IMR-90 (cell line): ENCODE results near the gene DOK1. TPM values are rescaled to one million over a fixed set of nuclear protein-coding genes. Genes with fewer than 3 reads are reported as not detected.

Experiments used
- ATAC-seq: fragments of 200-7000 bp; cut with Tn5 transposase; 2 replicates; pipeline ENCODE4 v1.9.1; 2020; ENCODE audit warnings: low read depth, mild to moderate bottlenecking, moderate library complexity
- BruUV-seq: library from RNA; stranded (reverse); fragments of 400-500 nt; replicated peaks from 2 replicates; lab custom pipeline; 2021; lab: Mats Ljungman, UMichigan
- CTCF ChIA-PET: fragments of 300-600 bp; formaldehyde crosslinking; extraction: SDS; loops from one replicate; lab custom pipeline; 2021; ENCODE audit warnings: antibody characterized with exemption; lab: Yijun Ruan, JAX
- POLR2A ChIA-PET: fragments of 300-600 bp; sonication (Branson Sonifier 250); formaldehyde crosslinking; loops from one replicate; lab custom pipeline; 2022; ENCODE audit warnings: antibody characterized with exemption; ENCODE audit not compliant: unreplicated experiment; lab: Charles Lee
- DNase-seq: peaks from one replicate; pipeline ENCODE4 v3.0.0; 2013
- H2AFZ ChIP-seq: replicated peaks from 2 replicates; pipeline ENCODE3; 2013; ENCODE audit warnings: low read length, mild to moderate bottlenecking; ENCODE audit not compliant: poor library complexity
- H2AK5ac ChIP-seq: 2 replicates; pipeline ENCODE4 v1.6.1; 2013; ENCODE audit warnings: low read depth, low read length, inconsistent platforms
- H2AK9ac ChIP-seq: replicated peaks from 2 replicates; pipeline ENCODE3; 2013; ENCODE audit warnings: mild to moderate bottlenecking, low read depth, low read length, moderate library complexity; ENCODE audit not compliant: poor library complexity
- H2BK120ac ChIP-seq: 2 replicates; pipeline ENCODE4 v1.6.1; 2013; ENCODE audit warnings: low read depth, low read length, inconsistent platforms
- H2BK15ac ChIP-seq: 3 replicates; pipeline ENCODE4 v1.6.1; 2013; ENCODE audit warnings: low read depth, low read length, inconsistent platforms
- H2BK20ac ChIP-seq: 2 replicates; pipeline ENCODE4 v1.6.1; 2013; ENCODE audit warnings: low read depth, mild to moderate bottlenecking, inconsistent platforms, low read length, moderate library complexity
- H2BK5ac ChIP-seq: 2 replicates; pipeline ENCODE4 v1.6.1; 2013; ENCODE audit warnings: mild to moderate bottlenecking, low read depth, low read length, inconsistent platforms; ENCODE audit not compliant: poor library complexity, severe bottlenecking
- H3K14ac ChIP-seq: replicated peaks from 2 replicates; pipeline ENCODE4 v1.6.1; 2013; ENCODE audit warnings: low read depth, low read length, inconsistent platforms
- H3K18ac ChIP-seq: 2 replicates; pipeline ENCODE4 v1.6.1; 2013; ENCODE audit warnings: low read depth, low read length, control low read depth
- H3K23ac ChIP-seq: 2 replicates; pipeline ENCODE4 v1.6.1; 2013; ENCODE audit warnings: low read depth, low read length, inconsistent platforms
- H3K27ac ChIP-seq: 2 replicates; pipeline ENCODE4 v1.5.1; 2013; ENCODE audit warnings: mild to moderate bottlenecking, control low read depth, low read length; ENCODE audit not compliant: insufficient read depth
- H3K27me3 ChIP-seq: 2 replicates; pipeline ENCODE4 v1.6.1; 2013; ENCODE audit warnings: low read length; ENCODE audit not compliant: control insufficient read depth, insufficient read depth
- H3K36me3 ChIP-seq: 2 replicates; pipeline ENCODE4 v1.6.1; 2013; ENCODE audit warnings: low read length, mixed read lengths; ENCODE audit not compliant: control insufficient read depth, insufficient read depth
- H3K4ac ChIP-seq: 2 replicates; pipeline ENCODE4 v1.6.1; 2013; ENCODE audit warnings: low read depth, low read length, inconsistent platforms
- H3K4me1 ChIP-seq: 2 replicates; pipeline ENCODE4 v1.6.1; 2013; ENCODE audit warnings: low read length, mixed read lengths; ENCODE audit not compliant: control insufficient read depth, insufficient read depth
- H3K4me2 ChIP-seq: 2 replicates; pipeline ENCODE4 v1.6.1; 2013; ENCODE audit warnings: low read depth, mild to moderate bottlenecking, control low read depth, low read length, moderate library complexity
- H3K4me3 ChIP-seq: 2 replicates; pipeline ENCODE4 v1.5.1; 2013; ENCODE audit warnings: low read depth, mild to moderate bottlenecking, control low read depth, low read length, moderate library complexity; ENCODE audit not compliant: insufficient read depth
- H3K56ac ChIP-seq: 2 replicates; pipeline ENCODE4 v1.6.1; 2013; ENCODE audit warnings: low read length, inconsistent platforms; ENCODE audit not compliant: insufficient read depth; ENCODE audit errors: extremely low read depth
- H3K79me1 ChIP-seq, 2 experiments: 2 replicates each; pipeline ENCODE4 v1.6.1; 2013; ENCODE audit warnings: low read length in 2 of 2, inconsistent platforms in 1 of 2, low read depth in 1 of 2
- H3K9ac ChIP-seq: 2 replicates; pipeline ENCODE4 v1.6.1; 2013; ENCODE audit warnings: low read depth, low read length, control low read depth
- H3K9me1 ChIP-seq: 2 replicates; pipeline ENCODE4 v1.6.1; 2013; ENCODE audit warnings: low read length, inconsistent platforms; ENCODE audit not compliant: insufficient read depth
- H3K9me3 ChIP-seq: 2 replicates; pipeline ENCODE4 v1.6.1; 2013; ENCODE audit warnings: low read length; ENCODE audit not compliant: control insufficient read depth, insufficient read depth
- H4K20me1 ChIP-seq: 2 replicates; pipeline ENCODE4 v1.6.1; 2013; ENCODE audit warnings: low read length, inconsistent platforms; ENCODE audit not compliant: insufficient read depth
- H4K5ac ChIP-seq: 2 replicates; pipeline ENCODE4 v1.6.1; 2013; ENCODE audit warnings: mild to moderate bottlenecking, low read depth, low read length, control low read depth
- H4K8ac ChIP-seq, 2 experiments: 2 replicates each; pipeline ENCODE4 v1.6.1; 2013; ENCODE audit warnings: low read depth in 2 of 2, low read length in 2 of 2, control low read depth in 1 of 2, inconsistent platforms in 1 of 2
- H4K91ac ChIP-seq: 2 replicates; pipeline ENCODE4 v1.6.1; 2013; ENCODE audit warnings: low read depth, low read length, inconsistent platforms; ENCODE audit not compliant: insufficient read depth
- BHLHE40 ChIP-seq: fragments of 150-350 bp; IDR thresholded peaks from 2 replicates; pipeline ENCODE4 v1.6.1; 2016; ENCODE audit warnings: mild to moderate bottlenecking, low read depth, low read length
- CEBPB ChIP-seq: IDR thresholded peaks from 2 replicates; pipeline ENCODE4 v1.6.1; 2012; ENCODE audit warnings: low read depth, low read length, improper control_type of control experiment
- MAFK ChIP-seq: IDR thresholded peaks from 2 replicates; pipeline ENCODE4 v1.6.1; 2012; ENCODE audit warnings: low read depth, low read length, improper control_type of control experiment
- MAZ ChIP-seq: IDR thresholded peaks from 2 replicates; pipeline ENCODE4 v1.6.1; 2012; ENCODE audit warnings: low read depth, mild to moderate bottlenecking, low read length, improper control_type of control experiment, moderate library complexity, borderline replicate concordance
- NFE2L2 ChIP-seq: fragments of 150-350 bp; IDR thresholded peaks from 2 replicates; pipeline ENCODE4 v1.6.1; 2016; ENCODE audit warnings: low read depth, mild to moderate bottlenecking, low read length
- POLR2A ChIP-seq: IDR thresholded peaks from 2 replicates; pipeline ENCODE4 v1.6.1; 2012; ENCODE audit warnings: mild to moderate bottlenecking, low read depth, low read length
- WGBS, 2 experiments: methylation state at CpG; one replicate each; pipeline versions ENCODE4 v1.1.5 to v1.1.7; 2013; ENCODE audit warnings: missing lambda C conversion rate in 2 of 2; ENCODE audit not compliant: insufficient read length in 1 of 2; ENCODE audit errors: extremely low coverage in 2 of 2; 5-methylcytosine and 5-hydroxymethylcytosine counted together
- dilution Hi-C: fragments of 300-500 bp; cut with HindIII; formaldehyde crosslinking; loops from one replicate; pipeline ENCODE4 v1.14.3; 2018; ENCODE audit warnings: low sequenced_read_pairs; ENCODE audit not compliant: unreplicated experiment
- in situ Hi-C: fragments of 300-500 bp; cut with MboI; formaldehyde crosslinking; loops from 3 replicates; pipeline ENCODE4 v1.14.3; 2019; ENCODE audit warnings: low sequenced_read_pairs, inconsistent platforms, mixed read lengths
- intact Hi-C: fragments of 100-400 bp; cut with micrococcal nuclease; formaldehyde crosslinking; loops from 2 replicates; pipeline ENCODE4 v1.10.0; 2022
- polyA plus RNA-seq, 3 experiments: library from polyadenylated mRNA; depleted of rRNA; stranded (reverse); fragments of >200 nt; gene quantifications; 2 replicates each; pipeline ENCODE4 v1.2.3, GENCODE V29; 2012; ENCODE audit warnings: low replicate concordance in 1 of 3
- total RNA-seq: library from RNA; depleted of rRNA; stranded (reverse); fragments of >200 nt; gene quantifications from 2 replicates; pipeline ENCODE4 v1.2.3, GENCODE V29; 2012
- TF ChIP-seq, protein P1 (sequence below): fragments of 150-350 bp; IDR thresholded peaks from 2 replicates; pipeline ENCODE4 v1.6.1; 2017; ENCODE audit warnings: mild to moderate bottlenecking, antibody characterized with exemption, low read length, low read depth

The DOK1 gene
- total and polyA plus RNA-seq, 2 of the 4 experiments (the other 2 are of a cell fraction), result 15.4 to 17.6 TPM

DNA sequence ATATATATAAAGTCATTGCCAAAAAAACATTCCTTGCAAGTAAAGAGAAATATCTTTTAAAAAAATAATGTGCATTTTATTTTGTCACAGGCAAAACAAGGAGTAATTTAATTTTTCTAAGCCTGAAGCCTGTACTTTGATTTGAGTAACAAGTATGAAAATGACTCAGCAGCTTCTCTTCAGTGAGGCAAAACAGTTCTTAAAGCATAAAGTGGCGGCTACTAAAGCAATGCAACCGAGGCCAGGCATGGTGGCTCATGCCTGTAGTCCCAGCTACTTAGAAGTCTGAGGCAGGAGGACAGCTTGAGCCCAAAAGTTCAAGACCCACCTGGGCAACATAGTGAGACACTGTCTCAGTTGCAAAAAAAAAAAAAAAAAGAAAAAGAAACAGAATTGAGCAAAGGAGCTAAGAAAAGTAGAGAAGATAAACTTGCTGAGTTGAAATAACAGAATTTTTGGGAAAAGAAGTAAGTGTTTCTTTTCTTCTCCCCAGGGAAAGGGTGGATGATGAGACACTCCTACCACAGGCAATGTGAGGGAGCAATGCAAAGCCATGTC lies 29.6 kb downstream of the DOK1 start:
- no peak overlapping the region for H2AK9ac ChIP-seq
- peak; percentile 61 for ATAC-seq
- DNase-seq, result peak; percentile 61
- H3K4me2 ChIP-seq, result no peak overlapping the region
- TF ChIP-seq NFE2L2 (peak; percentile 88), BHLHE40 (no peak), MAZ (no peak), CEBPB (no peak), POLR2A (no peak), MAFK (peak; percentile 34; the same call in 1 of the 2 replicates)
- TF ChIP-seq, protein P1, sequence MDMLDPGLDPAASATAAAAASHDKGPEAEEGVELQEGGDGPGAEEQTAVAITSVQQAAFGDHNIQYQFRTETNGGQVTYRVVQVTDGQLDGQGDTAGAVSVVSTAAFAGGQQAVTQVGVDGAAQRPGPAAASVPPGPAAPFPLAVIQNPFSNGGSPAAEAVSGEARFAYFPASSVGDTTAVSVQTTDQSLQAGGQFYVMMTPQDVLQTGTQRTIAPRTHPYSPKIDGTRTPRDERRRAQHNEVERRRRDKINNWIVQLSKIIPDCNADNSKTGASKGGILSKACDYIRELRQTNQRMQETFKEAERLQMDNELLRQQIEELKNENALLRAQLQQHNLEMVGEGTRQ, result no peak
- dilution Hi-C loops, result no loop called here
- peak overlapping the region; percentile 44 for H4K5ac ChIP-seq
- H2BK15ac ChIP-seq, result peak overlapping the region; percentile 53; the same call in 2 of the 3 replicates
- H3K4me1 ChIP-seq, result peaks cover 10% of the 10 kb centered on the region
- no peak overlapping the region for H2AFZ ChIP-seq
- peak overlapping the region; percentile 47 for H3K4ac ChIP-seq
- peak overlapping the region; percentile 77 for H2BK5ac ChIP-seq
- ChIA-PET CTCF (interaction anchor here (0.8 to 1.2 kb wide), 2 partner anchors 10 to 93 kb away, joined by 3 to 4 read pairs; no protein-coding TSS in a partner anchor), POLR2A (interaction anchor here (1.2 kb wide), 1 partner anchor 30 kb away, joined by 19 read pairs; no protein-coding TSS in a partner anchor)
- no peaks in the 10 kb centered on the region for H3K9me3 ChIP-seq
- H2BK20ac ChIP-seq, result peak overlapping the region; percentile 73; the same call in 1 of the 2 replicates
- no peaks in the 10 kb centered on the region for H3K36me3 ChIP-seq
- H4K91ac ChIP-seq, result peak overlapping the region; percentile 83
- peak overlapping the region; percentile 88 for H2BK120ac ChIP-seq
- H3K23ac ChIP-seq, result no peak overlapping the region
- H3K27me3 ChIP-seq, result no peaks in the 10 kb centered on the region; the same call in 1 of the 2 replicates
- H3K14ac ChIP-seq, result 0 out of 2 replicates have a peak overlapping the region, but pooled peaks have one; percentile 2
- no peak overlapping the region; the same call in none of the 2 replicates for H2AK5ac ChIP-seq
- no peak overlapping the region for H3K4me3 ChIP-seq
- peak overlapping the region; percentile 67 for H3K18ac ChIP-seq
- in situ Hi-C loops, result no loop called here
- no CpG with 5 or more reads among the region's 2 CpGs for WGBS, 2 experiments
- peaks cover 7% of the 10 kb centered on the region for H3K9me1 ChIP-seq
- peak overlapping the region; percentile 23 to 42; a peak in 3 of 4 replicates for H4K8ac ChIP-seq
- no peak overlapping the region for H3K56ac ChIP-seq
- H3K79me1 ChIP-seq, result no peaks in the 10 kb centered on the region
- peak overlapping the region; percentile 97 for H3K27ac ChIP-seq
- no TSS peak for BruUV-seq
- intact Hi-C loops, result no loop called here
- peak overlapping the region; percentile 60 for H3K9ac ChIP-seq
- no peaks in the 10 kb centered on the region for H4K20me1 ChIP-seq
